HCT116 (cell line): ENCODE results near the gene SUFU. TPM values are rescaled to one million over a fixed set of nuclear protein-coding genes. Genes with fewer than 3 reads are reported as not detected.

Source experiments
- ATAC-seq: fragments of 200-7000 bp; cut with Tn5 transposase; 2 replicates; pipeline ENCODE4 v1.9.1; 2020; ENCODE audit warnings: mild to moderate bottlenecking, moderate library complexity
- BruUV-seq: library from RNA; stranded (reverse); fragments of 400-500 nt; replicated peaks from 2 replicates; lab custom pipeline; 2021; lab: Mats Ljungman, UMichigan
- CTCF ChIA-PET: fragments of 300-600 bp; sonication (Branson Sonifier 250); formaldehyde crosslinking; loops from one replicate; lab custom pipeline; 2021; ENCODE audit warnings: antibody characterized with exemption; lab: Charles Lee
- POLR2A ChIA-PET: fragments of 300-600, 350-600 bp; sonication (Branson Sonifier 250); formaldehyde crosslinking; loops from one replicate; lab custom pipeline; 2021; ENCODE audit warnings: antibody characterized with exemption; lab: Charles Lee
- RAD21 ChIA-PET, 2 experiments: fragments of 300-600 bp; sonication (Branson Sonifier 250); formaldehyde crosslinking; loops; one replicate each; lab custom pipeline; 2023; ENCODE audit warnings: low total read pairs in 2 of 2; ENCODE audit not compliant: uncharacterized antibody in 2 of 2, unreplicated experiment in 2 of 2, low non-redundant PET in 1 of 2; lab: Charles Lee
- DNase-seq: peaks from one replicate; pipeline ENCODE4 v3.0.0-alpha.2; 2010; ENCODE audit warnings: low read depth, low spot score
- H2AFZ ChIP-seq: fragments of 200-600 bp; shearing (Covaris generic), sonication (generic); 2 replicates; pipeline ENCODE4 v1.6.1; 2017; ENCODE audit warnings: low read depth, mixed run types, mixed read lengths, antibody characterized with exemption, low read length; ENCODE audit not compliant: poor library complexity, severe bottlenecking
- H3K27ac ChIP-seq: 2 replicates; pipeline ENCODE4 v1.5.1; 2012; ENCODE audit warnings: low read depth, low read length
- H3K27me3 ChIP-seq: fragments of 200-600 bp; sonication (generic); 2 replicates; pipeline ENCODE4 v1.6.1; 2016; ENCODE audit warnings: mixed run types, low read length, mixed read lengths; ENCODE audit not compliant: insufficient read depth
- H3K36me3 ChIP-seq, 2 experiments: fragments of 200-500 bp in 1 of 2; fragments of 200-600 bp in 1 of 2; sonication (Bioruptor generic) in 1 of 2; sonication (generic) in 1 of 2; 2 replicates each; pipeline versions ENCODE4 v1.5.1 to v1.6.1; 2014 to 2016; ENCODE audit warnings: low read length in 2 of 2, inconsistent platforms in 1 of 2, mixed read lengths in 1 of 2, mixed run types in 1 of 2; ENCODE audit not compliant: insufficient read depth in 2 of 2, control insufficient read depth in 1 of 2
- H3K4me1 ChIP-seq, 2 experiments: fragments of 200-600 bp in 1 of 2; sonication (generic) in 1 of 2; 2 replicates each; pipeline versions ENCODE4 v1.5.1 to v1.6.1; 2012 to 2017; ENCODE audit warnings: low read length in 2 of 2, inconsistent platforms in 1 of 2, mild to moderate bottlenecking in 1 of 2, mixed read lengths in 1 of 2, mixed run types in 1 of 2, moderate library complexity in 1 of 2; ENCODE audit not compliant: insufficient read depth in 2 of 2, control insufficient read depth in 1 of 2
- H3K4me2 ChIP-seq: fragments of 200-600 bp; sonication (generic); 2 replicates; pipeline ENCODE4 v1.6.1; 2017; ENCODE audit warnings: mixed run types, low read length, mixed read lengths
- H3K4me3 ChIP-seq, 2 experiments: fragments of 200-600 bp in 1 of 2; sonication (generic) in 1 of 2; replicated peaks in 1 of 2; 2 replicates each; pipeline ENCODE4 v1.5.1; 2011 to 2016; ENCODE audit warnings: low read length in 2 of 2, control low read depth in 1 of 2, low read depth in 1 of 2, mild to moderate bottlenecking in 1 of 2, mixed read lengths in 1 of 2, mixed run types in 1 of 2
- H3K79me2 ChIP-seq: fragments of 200-600 bp; sonication (generic); 2 replicates; pipeline ENCODE4 v1.6.1; 2017; ENCODE audit warnings: mild to moderate bottlenecking, mixed run types, low read length, moderate library complexity, mixed read lengths; ENCODE audit not compliant: insufficient read depth
- H3K9ac ChIP-seq: fragments of 200-600 bp; sonication (generic); 2 replicates; pipeline ENCODE4 v1.6.1; 2016; ENCODE audit warnings: low read length, mixed read lengths
- H3K9me2 ChIP-seq: fragments of 200-600 bp; sonication (generic), shearing (Covaris generic); 2 replicates; pipeline ENCODE4 v1.6.1; 2017; ENCODE audit warnings: mixed run types, mild to moderate bottlenecking, moderate library complexity; ENCODE audit not compliant: insufficient read depth
- H3K9me3 ChIP-seq, 2 experiments: fragments of 200-500 bp in 1 of 2; fragments of 200-600 bp in 1 of 2; sonication (Bioruptor generic) in 1 of 2; sonication (generic) in 1 of 2; 2 replicates each; pipeline ENCODE4 v1.6.1; 2014 to 2017; ENCODE audit warnings: low read length in 2 of 2, mixed read lengths in 2 of 2, inconsistent platforms in 1 of 2, low read depth in 1 of 2, mild to moderate bottlenecking in 1 of 2, mixed run types in 1 of 2, moderate library complexity in 1 of 2; ENCODE audit not compliant: control insufficient read depth in 1 of 2, insufficient read depth in 1 of 2
- H4K20me1 ChIP-seq: fragments of 200-600 bp; sonication (generic), shearing (Covaris generic); 2 replicates; pipeline ENCODE4 v1.6.1; 2017; ENCODE audit warnings: mixed run types, mild to moderate bottlenecking, moderate library complexity; ENCODE audit not compliant: insufficient read depth
- CTCF ChIP-seq, 3 experiments: fragments of 200-600 bp in 1 of 3; sonication (generic) in 1 of 3; IDR thresholded peaks in 2 of 3; conservative IDR thresholded peaks in 1 of 3; 2 replicates each; pipeline ENCODE4 v1.5.1; 2012 to 2017; ENCODE audit warnings: low read depth in 2 of 3, low read length in 2 of 3, antibody characterized with exemption in 1 of 3, borderline replicate concordance in 1 of 3, control low read depth in 1 of 3, mild to moderate bottlenecking in 1 of 3, mixed read lengths in 1 of 3, mixed run types in 1 of 3, moderate library complexity in 1 of 3; ENCODE audit not compliant: insufficient read depth in 1 of 3
- EGR1 ChIP-seq: IDR thresholded peaks from 2 replicates; pipeline ENCODE4 v1.6.1; 2012; ENCODE audit warnings: low read depth
- ELF1 ChIP-seq: IDR thresholded peaks from 2 replicates; pipeline ENCODE4 v1.6.1; 2012; ENCODE audit warnings: low read depth, borderline replicate concordance
- EZH2 ChIP-seq: fragments of 200-600 bp; sonication (generic); IDR thresholded peaks from 2 replicates; pipeline ENCODE4 v1.6.1; 2017; ENCODE audit warnings: antibody characterized with exemption, mixed run types
- FOSL1 ChIP-seq: IDR thresholded peaks from 2 replicates; pipeline ENCODE4 v1.6.1; 2012; ENCODE audit warnings: low read depth
- JUND ChIP-seq: IDR thresholded peaks from 2 replicates; pipeline ENCODE4 v1.6.1; 2012
- POLR2A ChIP-seq: IDR thresholded peaks from 2 replicates; pipeline ENCODE4 v1.7.0; 2011; ENCODE audit warnings: borderline replicate concordance; ENCODE audit not compliant: insufficient read depth, insufficient read length; ENCODE audit errors: extremely low read depth
- POLR2AphosphoS5 ChIP-seq: IDR thresholded peaks from 2 replicates; pipeline ENCODE4 v1.6.1; 2011; ENCODE audit warnings: mild to moderate bottlenecking, low read depth, low read length, moderate library complexity
- RAD21 ChIP-seq: IDR thresholded peaks from 2 replicates; pipeline ENCODE4 v1.6.1; 2012; ENCODE audit warnings: low read depth, mild to moderate bottlenecking
- REST ChIP-seq: IDR thresholded peaks from 2 replicates; pipeline ENCODE4 v1.6.1; 2012; ENCODE audit warnings: low read depth
- SP1 ChIP-seq: IDR thresholded peaks from 2 replicates; pipeline ENCODE4 v1.6.1; 2012; ENCODE audit warnings: low read depth
- TCF7L2 ChIP-seq: IDR thresholded peaks from 2 replicates; pipeline ENCODE4 v1.7.0; 2011; ENCODE audit warnings: borderline replicate concordance, inconsistent platforms; ENCODE audit not compliant: insufficient read depth, insufficient read length; ENCODE audit errors: extremely low read depth
- intact Hi-C: fragments of 100-400 bp; cut with micrococcal nuclease; formaldehyde crosslinking; loops from 2 replicates; pipeline ENCODE4 v1.10.0; 2022
- total RNA-seq: library from RNA; stranded (reverse); gene quantifications from one replicate; pipeline ENCODE4 v1.2.1, GENCODE V29; 2021; ENCODE audit not compliant: unreplicated experiment

SUFU gene
- total RNA-seq, 1 experiment from 2014 or later: 18.8 TPM

- Histone ChIP-seq H4K20me1 (no peaks in the 10 kb centered on the region), H3K27ac (no peak overlapping the region), H3K36me3 (peaks cover 7 to 15% of the 10 kb centered on the region in 2 experiments; a peak in 3 of 4 replicates), H2AFZ (no peak overlapping the region), H3K9me3 (no peaks in the 10 kb centered on the region), H3K79me2 (no peaks in the 10 kb centered on the region), H3K9me2 (no peaks in the 10 kb centered on the region), H3K4me2 (no peak overlapping the region), H3K9ac (no peak overlapping the region), H3K4me1 (peaks cover 0 to 8% of the 10 kb centered on the region in 2 experiments; a peak in 1 of 4 replicates)
- ChIA-PET RAD21 (no interaction called here), POLR2A (interaction anchor here (0.6 to 0.9 kb wide), 2 partner anchors 15 to 56 kb away, joined by 3 to 5 read pairs; no protein-coding TSS in a partner anchor)
- DNase-seq (no peak), ATAC-seq (peak; percentile 21)
- intact Hi-C loops: no loop called here
- BruUV-seq: no TSS peak
- TF ChIP-seq EZH2: no peak
- no peak; the same call in 1 of the 2 replicates for TF ChIP-seq POLR2AphosphoS5
- TF ChIP-seq ELF1: no peak
- peak; percentile 78 for TF ChIP-seq TCF7L2
- TF ChIP-seq, all 23 proteins: peak for 1
- CTCF ChIA-PET: interaction anchor here (1.3 kb wide), 1 partner anchor 8 kb away, joined by 10 read pairs; no protein-coding TSS in a partner anchor
- no peaks in the 10 kb centered on the region for H3K27me3 ChIP-seq
- H3K4me3 ChIP-seq: no peak overlapping the region
These were observed 157.3 kb downstream of the SUFU start for GRCh38 chr10:102660888-102661657.

GRCh38 chr10:102661658-102662028 is 157.9 kb downstream of the SUFU start:
- ChIA-PET POLR2A (interaction anchor here (0.9 kb wide), 1 partner anchor 15 kb away, joined by 5 read pairs; no protein-coding TSS in a partner anchor), RAD21 (no interaction called here), CTCF (interaction anchor here (1.3 kb wide), 1 partner anchor 8 kb away, joined by 10 read pairs; no protein-coding TSS in a partner anchor)
- Histone ChIP-seq H3K9me3 (no peaks in the 10 kb centered on the region), H3K4me1 (peaks cover 0 to 10% of the 10 kb centered on the region in 2 experiments; a peak in 1 of 4 replicates), H2AFZ (no peak overlapping the region), H3K4me2 (no peak overlapping the region), H3K27ac (no peak overlapping the region), H4K20me1 (no peaks in the 10 kb centered on the region), H3K36me3 (peaks cover 7 to 10% of the 10 kb centered on the region in 2 experiments; a peak in 3 of 4 replicates), H3K9me2 (no peaks in the 10 kb centered on the region), H3K4me3 (no peak overlapping the region), H3K9ac (no peak overlapping the region), H3K27me3 (no peaks in the 10 kb centered on the region), H3K79me2 (no peaks in the 10 kb centered on the region)
- ATAC-seq (no peak), DNase-seq (no peak)
- intact Hi-C loops: no loop called here
- no TSS peak for BruUV-seq
- TF ChIP-seq FOSL1: no peak
- TF ChIP-seq POLR2A: no peak
- no peak for TF ChIP-seq REST
- TF ChIP-seq POLR2AphosphoS5: no peak
- no peak for TF ChIP-seq EGR1
- TF ChIP-seq JUND: no peak
- no peak for TF ChIP-seq RAD21
- TF ChIP-seq CTCF (IDR thresholded peaks at IDR 0.05 in 2 of 3, conservative IDR thresholded peaks at IDR 0.05 in 1 of 3; ENCODE audit: borderline replicate concordance in 1 of 3, insufficient read depth in 1 of 3, low read depth in 2 of 3, low read length in 2 of 3): no peak
- TF ChIP-seq SP1: no peak
